Glutamatergic neuron (in vitro differentiated cells): ENCODE results near the gene ABLIM1. TPM values are rescaled to one million over a fixed set of nuclear protein-coding genes. Genes with fewer than 3 reads are reported as not detected.

Source experiments
- DNase-seq: peaks from one replicate; pipeline ENCODE4 v3.0.0; 2022
- H3K27ac Mint-ChIP-seq: one replicate; pipeline ENCODE4 v1.8.0; 2020; ENCODE audit warnings: mild to moderate bottlenecking, mixed read lengths, inconsistent platforms; ENCODE audit not compliant: unreplicated experiment
- H3K27me3 Mint-ChIP-seq: one replicate; pipeline ENCODE4 v1.8.0; 2020; ENCODE audit warnings: mild to moderate bottlenecking, moderate library complexity, mixed read lengths, inconsistent platforms; ENCODE audit not compliant: unreplicated experiment
- H3K36me3 Mint-ChIP-seq: one replicate; pipeline ENCODE4 v1.8.0; 2020; ENCODE audit warnings: mild to moderate bottlenecking, mixed read lengths, inconsistent platforms; ENCODE audit not compliant: unreplicated experiment
- H3K4me1 Mint-ChIP-seq: one replicate; pipeline ENCODE4 v1.8.0; 2020; ENCODE audit warnings: mild to moderate bottlenecking, low read depth, mixed read lengths, inconsistent platforms; ENCODE audit not compliant: unreplicated experiment
- H3K4me3 Mint-ChIP-seq: one replicate; pipeline ENCODE4 v1.8.0; 2020; ENCODE audit warnings: mild to moderate bottlenecking, mixed read lengths, inconsistent platforms; ENCODE audit not compliant: unreplicated experiment
- H3K9me3 Mint-ChIP-seq: one replicate; pipeline ENCODE4 v1.8.0; 2020; ENCODE audit warnings: mild to moderate bottlenecking, moderate library complexity, mixed read lengths, inconsistent platforms; ENCODE audit not compliant: unreplicated experiment
- CTCF ChIP-seq: fragments of 200-600 bp; sonication (generic); IDR thresholded peaks from one replicate; pipeline ENCODE4 v1.5.0; 2021; ENCODE audit not compliant: partially characterized antibody, unreplicated experiment
- total RNA-seq: library from RNA; stranded (reverse); fragmentation: NEBNext Ultra II Directional; extraction: Animal tissue kit (Norgen Biotek cat#: 25700); gene quantifications from one replicate; pipeline ENCODE4 v1.2.1, GENCODE V29; 2021; ENCODE audit not compliant: unreplicated experiment

Gene ABLIM1
- total RNA-seq, 1 donor from 2014 or later = 25.7 TPM

- no peak for TF ChIP-seq CTCF
- Mint-ChIP-seq H3K27ac (no peak overlapping the region), H3K4me3 (no peak overlapping the region), H3K36me3 (no peaks in the 10 kb centered on the region), H3K9me3 (peaks cover 2% of the 10 kb centered on the region), H3K27me3 (no peaks in the 10 kb centered on the region), H3K4me1 (peaks cover 3% of the 10 kb centered on the region)
- DNase-seq = no peak
Observed at GRCh38 chr10:114650266-114650665, 7.8 kb downstream of the ABLIM1 start.

- Mint-ChIP-seq H3K27me3 (no peaks in the 10 kb centered on the region), H3K27ac (no peak overlapping the region), H3K4me3 (no peak overlapping the region), H3K4me1 (peaks cover 10% of the 10 kb centered on the region), H3K9me3 (no peaks in the 10 kb centered on the region), H3K36me3 (no peaks in the 10 kb centered on the region)
- TF ChIP-seq CTCF = no peak
- DNase-seq = no peak
Observed at GRCh38 chr10:114649217-114649903, 8.7 kb downstream of the ABLIM1 start.

- H3K27ac Mint-ChIP-seq = no peak overlapping the region
- TF ChIP-seq CTCF = no peak
- H3K4me3 Mint-ChIP-seq = no peak overlapping the region
- H3K9me3 Mint-ChIP-seq = no peaks in the 10 kb centered on the region
- DNase-seq = no peak
- no peaks in the 10 kb centered on the region for H3K36me3 Mint-ChIP-seq
- no peaks in the 10 kb centered on the region for H3K27me3 Mint-ChIP-seq
- peaks cover 11% of the 10 kb centered on the region for H3K4me1 Mint-ChIP-seq
Observed at GRCh38 chr10:114648368-114648767, 9.7 kb downstream of the ABLIM1 start.

GRCh38 chr10:114647545-114648138 is 10.4 kb downstream of the ABLIM1 start:
- no peak for TF ChIP-seq CTCF
- peaks cover 11% of the 10 kb centered on the region for H3K4me1 Mint-ChIP-seq
- DNase-seq = no peak
- no peaks in the 10 kb centered on the region for H3K9me3 Mint-ChIP-seq
- H3K27ac Mint-ChIP-seq = no peak overlapping the region
- H3K36me3 Mint-ChIP-seq = no peaks in the 10 kb centered on the region
- H3K4me3 Mint-ChIP-seq = no peak overlapping the region
- H3K27me3 Mint-ChIP-seq = no peaks in the 10 kb centered on the region

GRCh38 chr10:114646426-114646825 is 11.6 kb downstream of the ABLIM1 start:
- no peaks in the 10 kb centered on the region for H3K27me3 Mint-ChIP-seq
- H3K9me3 Mint-ChIP-seq = no peaks in the 10 kb centered on the region
- TF ChIP-seq CTCF = no peak
- H3K36me3 Mint-ChIP-seq = peaks cover 2% of the 10 kb centered on the region
- H3K4me1 Mint-ChIP-seq = peaks cover 11% of the 10 kb centered on the region
- H3K4me3 Mint-ChIP-seq = no peak overlapping the region
- no peak for DNase-seq
- H3K27ac Mint-ChIP-seq = no peak overlapping the region
